Lower leg skin (tissue), 3 donors: ENCODE results near the gene ARSB.

ENCODE experiments used
- POLR2A ChIP-seq, 2 donors: fragments of 450-650 bp; IDR thresholded peaks; one replicate each; pipeline ENCODE4 v1.6.1; 2016 to 2017; ENCODE audit warnings: antibody characterized with exemption in 2 of 2, mild to moderate bottlenecking in 1 of 2, moderate library complexity in 1 of 2
- TF ChIP-seq, protein P1 (sequence below), 3 donors: fragments of 450-650 bp; IDR thresholded peaks; one replicate each; pipeline ENCODE4 v1.5.1; 2016; ENCODE audit warnings: antibody characterized with exemption in 3 of 3, mild to moderate bottlenecking in 3 of 3, moderate library complexity in 2 of 3

GRCh38 chr5:78843436-78843835 is 141.7 kb downstream of the ARSB start:
- TF ChIP-seq POLR2A (IDR thresholded peaks at IDR 0.05) = no peak
- TF ChIP-seq, protein P1, sequence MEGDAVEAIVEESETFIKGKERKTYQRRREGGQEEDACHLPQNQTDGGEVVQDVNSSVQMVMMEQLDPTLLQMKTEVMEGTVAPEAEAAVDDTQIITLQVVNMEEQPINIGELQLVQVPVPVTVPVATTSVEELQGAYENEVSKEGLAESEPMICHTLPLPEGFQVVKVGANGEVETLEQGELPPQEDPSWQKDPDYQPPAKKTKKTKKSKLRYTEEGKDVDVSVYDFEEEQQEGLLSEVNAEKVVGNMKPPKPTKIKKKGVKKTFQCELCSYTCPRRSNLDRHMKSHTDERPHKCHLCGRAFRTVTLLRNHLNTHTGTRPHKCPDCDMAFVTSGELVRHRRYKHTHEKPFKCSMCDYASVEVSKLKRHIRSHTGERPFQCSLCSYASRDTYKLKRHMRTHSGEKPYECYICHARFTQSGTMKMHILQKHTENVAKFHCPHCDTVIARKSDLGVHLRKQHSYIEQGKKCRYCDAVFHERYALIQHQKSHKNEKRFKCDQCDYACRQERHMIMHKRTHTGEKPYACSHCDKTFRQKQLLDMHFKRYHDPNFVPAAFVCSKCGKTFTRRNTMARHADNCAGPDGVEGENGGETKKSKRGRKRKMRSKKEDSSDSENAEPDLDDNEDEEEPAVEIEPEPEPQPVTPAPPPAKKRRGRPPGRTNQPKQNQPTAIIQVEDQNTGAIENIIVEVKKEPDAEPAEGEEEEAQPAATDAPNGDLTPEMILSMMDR (IDR thresholded peaks at IDR 0.05) = no peak
